GM21360 (cell line): Measurements from ENCODE around the gene KLF1.
A peak's percentile ranks its signal among the peaks of the same experiment; 100 is the strongest.

Source experiments
- ATAC-seq: cut with Tn5 transposase; IDR thresholded peaks from one replicate; pipeline ENCODE4 v1.9.1; 2021; ENCODE audit warnings: mild to moderate bottlenecking, moderate library complexity; ENCODE audit not compliant: unreplicated experiment

KLF1 gene

DNA sequence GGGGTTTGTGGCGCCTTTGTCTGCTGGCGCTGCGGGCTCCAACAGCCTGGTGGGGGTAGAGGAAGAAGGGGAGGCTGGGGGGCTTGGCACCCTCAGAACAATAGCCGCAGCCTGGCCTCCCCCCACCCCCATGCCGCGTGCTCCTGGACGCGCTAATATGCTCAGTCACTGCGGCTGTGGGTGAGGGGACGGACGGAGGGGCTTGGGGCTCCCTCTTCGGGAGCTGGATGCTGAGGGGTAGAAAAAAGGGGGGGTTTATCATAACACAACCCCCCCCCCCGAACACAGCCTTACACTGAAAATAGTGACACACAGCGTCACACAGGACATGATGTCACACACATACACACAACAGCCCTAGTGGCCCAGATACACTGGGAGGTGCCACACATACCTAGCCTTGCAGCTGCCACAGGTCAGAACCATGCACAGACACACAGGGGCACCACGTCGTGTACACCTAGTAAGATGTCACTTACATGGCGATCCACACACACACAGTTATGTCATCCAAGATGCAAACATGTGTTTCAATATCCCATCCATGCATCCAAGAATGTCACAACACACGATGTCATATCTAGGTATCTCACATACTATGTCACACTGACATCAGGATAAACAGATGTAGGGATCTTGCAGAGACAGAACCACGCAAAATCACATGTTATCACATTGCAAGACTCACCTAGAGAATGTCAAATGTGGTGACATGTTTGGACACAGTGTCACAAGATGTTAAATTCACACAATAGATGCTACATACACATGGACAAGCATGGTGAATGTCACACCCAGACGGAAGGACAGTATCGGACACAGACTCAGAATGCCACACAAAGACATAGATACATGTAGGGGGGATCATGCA lies 47.9 kb downstream of the KLF1 start:
- no peak for ATAC-seq

DNA sequence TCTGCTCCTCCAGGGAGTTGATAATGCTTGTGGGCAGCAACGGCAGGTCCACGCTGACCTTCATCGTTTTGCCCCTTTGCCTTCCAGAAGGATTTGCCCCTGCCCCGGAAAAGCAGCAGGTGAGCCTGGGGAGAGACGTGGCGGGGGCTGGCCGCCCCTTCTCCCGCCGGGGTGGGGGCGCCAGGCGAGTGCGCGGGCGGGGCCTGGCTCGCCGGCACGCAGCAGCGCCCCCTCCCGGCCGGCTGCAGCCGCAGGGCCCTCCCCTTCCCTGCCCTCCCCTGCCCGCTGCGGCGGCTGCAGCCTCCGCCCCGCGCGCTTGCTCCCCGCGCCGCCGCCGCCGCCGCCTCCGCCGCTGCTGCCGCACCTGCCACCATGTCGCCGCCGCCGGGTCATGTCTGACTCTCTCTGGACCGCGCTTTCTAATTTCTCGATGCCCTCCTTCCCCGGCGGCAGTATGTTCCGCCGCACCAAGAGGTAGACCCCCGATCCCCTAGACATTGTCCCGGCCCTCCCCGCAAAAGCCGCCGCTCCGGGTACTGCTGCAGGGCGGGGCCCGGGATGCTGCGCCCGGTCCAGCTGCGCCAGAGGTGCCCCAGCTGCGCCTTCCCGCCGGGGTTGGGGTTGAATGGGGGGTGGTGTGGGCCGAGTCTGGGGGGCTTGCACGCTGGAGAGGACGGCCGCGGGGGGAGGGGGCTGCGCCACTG lies 48.7 kb downstream of the KLF1 start, which contains the start of gene MAST1:
Gene MAST1, plus strand, starts transcription at position 334 of the 704 bp plus-strand sequence. Its CDS starts 58 bp downstream, at position 392.
- peak; percentile 41 for ATAC-seq

DNA sequence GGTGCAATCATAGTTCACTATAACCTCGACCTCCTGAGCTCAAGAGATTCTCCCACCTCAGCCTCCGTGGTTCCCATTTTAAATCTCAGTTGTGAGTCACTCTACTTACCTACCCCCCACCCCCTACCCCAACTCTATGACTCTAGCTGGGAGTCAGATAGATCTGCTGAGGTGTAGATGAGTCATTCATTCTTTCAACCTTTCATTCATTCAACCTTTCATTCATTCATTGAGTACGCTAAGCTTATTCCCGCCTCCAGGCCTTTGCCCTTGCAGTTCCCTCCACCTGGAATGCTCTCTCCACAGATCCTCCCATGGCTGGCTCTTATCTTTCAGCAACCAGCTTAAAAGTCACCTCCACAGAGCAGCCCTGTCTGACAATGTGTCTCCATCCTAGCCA lies 49.8 kb downstream of the KLF1 start:
- ATAC-seq = no peak

DNA sequence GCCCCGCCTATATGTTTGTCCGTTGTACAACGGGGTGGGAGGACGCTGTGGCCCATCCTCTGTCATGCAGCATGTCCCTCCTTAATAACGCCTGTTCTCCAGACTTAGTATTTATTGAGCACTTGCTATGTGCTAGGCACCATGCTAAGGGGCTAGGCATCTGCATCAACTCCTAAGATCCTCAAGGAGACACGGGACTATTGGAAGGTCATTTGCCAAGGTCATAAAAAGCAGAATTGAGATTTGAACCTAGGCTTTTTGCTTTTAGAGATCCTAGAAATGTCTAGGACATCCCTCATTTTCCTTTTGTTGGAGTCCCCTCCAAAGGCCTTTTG lies 50.5 kb downstream of the KLF1 start:
- no peak for ATAC-seq

DNA sequence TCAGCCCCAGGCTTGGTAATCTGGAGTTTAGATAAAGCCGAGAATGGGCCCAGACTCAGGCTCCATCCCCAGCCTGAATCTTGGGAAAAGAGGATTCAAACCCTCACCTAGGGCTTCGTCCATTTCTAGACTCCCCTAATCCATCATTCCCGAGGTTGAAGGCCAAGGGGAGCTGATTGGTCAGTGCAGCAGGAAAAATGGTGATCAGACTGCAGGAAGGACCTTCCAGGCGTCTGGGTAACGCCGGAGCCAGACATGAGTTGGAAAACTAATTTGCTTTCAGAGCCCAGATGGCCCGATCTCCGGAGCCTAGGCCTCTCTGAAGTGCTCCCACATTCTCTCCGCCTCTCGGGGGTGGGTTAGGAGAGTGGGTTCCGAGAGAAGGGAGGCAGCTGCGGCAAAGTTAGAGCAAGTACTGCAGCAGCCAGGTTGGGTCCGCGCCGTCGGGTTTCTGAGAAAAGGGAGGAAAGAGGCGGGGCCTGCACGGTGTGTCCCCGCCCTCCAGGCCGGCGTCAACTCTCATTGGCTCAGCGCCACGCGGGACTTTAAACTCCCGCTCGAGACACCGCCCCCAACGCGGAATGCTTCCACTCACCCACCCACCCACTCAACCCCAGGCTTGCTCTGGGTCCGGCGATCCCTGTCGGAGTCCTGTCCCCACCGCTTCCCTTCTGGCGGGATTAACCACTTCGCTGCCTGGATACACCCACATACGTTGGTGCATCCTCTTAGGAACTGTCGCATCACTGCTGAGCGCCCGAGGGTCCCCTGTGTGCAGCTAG lies 51.8 kb downstream of the KLF1 start:
- no peak for ATAC-seq

DNA sequence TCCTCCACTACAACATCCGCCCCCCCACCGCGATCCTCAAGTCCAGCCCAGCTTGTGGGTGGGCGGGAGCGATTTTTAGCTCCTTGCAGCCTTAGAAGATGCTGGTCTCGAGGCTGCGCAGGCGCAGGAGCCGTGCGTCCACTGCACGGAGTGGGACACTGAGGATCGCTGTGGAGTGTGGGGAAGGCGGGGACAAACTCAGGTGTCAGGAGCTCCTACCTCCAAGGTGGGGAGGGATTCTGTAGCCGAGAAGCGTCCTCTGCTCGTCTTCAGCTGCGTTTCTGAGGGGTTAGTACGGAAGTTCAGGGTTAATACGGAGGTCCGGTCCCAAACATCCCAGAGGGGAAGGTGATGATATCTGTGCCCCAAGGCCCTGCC lies 52.4 kb downstream of the KLF1 start, which contains the start of gene RTBDN:
Gene RTBDN, minus strand, starts transcription at position 14 of the 378 bp plus-strand sequence. CDS start 4,600 bp downstream, outside the sequence.
- ATAC-seq = no peak
